K562 (cell line): ENCODE data around the gene FLAD1. TPM values are rescaled to one million over a fixed set of nuclear protein-coding genes. Genes with fewer than 3 reads are reported as not detected.

Source experiments
- ARHGAP35 ChIP-seq: fragments of 450-650 bp; IDR thresholded peaks from 2 replicates; pipeline ENCODE4 v1.6.1; 2018; ENCODE audit not compliant: partially characterized antibody
- BACH1 ChIP-seq: fragments of 200-800 bp; sonication (Bioruptor generic); IDR thresholded peaks from 2 replicates; pipeline ENCODE4 v1.6.1; 2016; ENCODE audit warnings: missing genetic modification characterization, missing compliant biosample characterization
- DEAF1 ChIP-seq: fragments of 450-650 bp; formaldehyde crosslinking; IDR thresholded peaks from 2 replicates; pipeline ENCODE4 v1.4.0; 2020; ENCODE audit warnings: mild to moderate bottlenecking, moderate library complexity
- FOS ChIP-seq: IDR thresholded peaks from 3 replicates; pipeline ENCODE4 v1.6.1; 2011; ENCODE audit not compliant: insufficient read length; ENCODE audit errors: extremely low read depth
- FOXJ2 ChIP-seq: fragments of 200-800 bp; sonication (Bioruptor generic); IDR thresholded peaks from 2 replicates; pipeline ENCODE4 v1.6.1; 2016; ENCODE audit warnings: missing genetic modification characterization, missing compliant biosample characterization
- GABPB1 ChIP-seq: sonication (generic); formaldehyde crosslinking; IDR thresholded peaks from 2 replicates; pipeline ENCODE4 v1.8.0; 2022; ENCODE audit warnings: mild to moderate bottlenecking, missing genetic modification reagents
- HINFP ChIP-seq: fragments of 450-650 bp; conservative IDR thresholded peaks from 2 replicates; pipeline ENCODE4 v1.6.1; 2016; ENCODE audit warnings: missing genetic modification characterization, low read depth, mild to moderate bottlenecking, control low read depth, missing compliant biosample characterization
- ILK ChIP-seq: fragments of 450-650 bp; IDR thresholded peaks from 2 replicates; pipeline ENCODE4 v1.6.1; 2016; ENCODE audit warnings: missing genetic modification characterization, low read depth, mild to moderate bottlenecking, missing compliant biosample characterization, moderate library complexity, borderline replicate concordance
- KDM1A ChIP-seq, 2 experiments: fragments of 450-650 bp; IDR thresholded peaks; 2 replicates each; pipeline ENCODE4 v1.6.1; 2016; ENCODE audit warnings: mild to moderate bottlenecking in 2 of 2
- MCM3 ChIP-seq: fragments of 450-650 bp; IDR thresholded peaks from 2 replicates; pipeline ENCODE4 v1.6.1; 2016
- NCOR1 ChIP-seq: fragments of 450-650 bp; IDR thresholded peaks from 2 replicates; pipeline ENCODE4 v1.6.1; 2016; ENCODE audit warnings: mild to moderate bottlenecking, moderate library complexity
- PCBP2 ChIP-seq: fragments of 200-400 bp; formaldehyde crosslinking; IDR thresholded peaks from 2 replicates; pipeline ENCODE4 v1.6.1; 2018; ENCODE audit warnings: low read length, low read depth, mild to moderate bottlenecking, moderate library complexity; ENCODE audit not compliant: poor library complexity, severe bottlenecking
- RBBP5 ChIP-seq: fragments of 200-600 bp; sonication (generic); IDR thresholded peaks from 2 replicates; pipeline ENCODE4 v1.6.1; 2012; ENCODE audit warnings: borderline replicate concordance, mild to moderate bottlenecking, low read length, control low read depth, inconsistent platforms; ENCODE audit not compliant: insufficient read depth, poor library complexity, severe bottlenecking
- RBM15 ChIP-seq: fragments of 200-400 bp; formaldehyde crosslinking; IDR thresholded peaks from 2 replicates; pipeline ENCODE4 v1.6.1; 2018; ENCODE audit warnings: mild to moderate bottlenecking, low read length, moderate library complexity; ENCODE audit not compliant: insufficient read depth
- RFX1 ChIP-seq: fragments of 450-650 bp; IDR thresholded peaks from 2 replicates; pipeline ENCODE4 v1.6.1; 2016; ENCODE audit warnings: mild to moderate bottlenecking, moderate library complexity
- RNF219 ChIP-seq: fragments of 250-450 bp; sonication (Bioruptor Pico); IDR thresholded peaks from 2 replicates; pipeline ENCODE4 v1.5.0; 2022; ENCODE audit warnings: mild to moderate bottlenecking
- SRSF3 ChIP-seq: fragments of 200-400 bp; formaldehyde crosslinking; IDR thresholded peaks from 2 replicates; pipeline ENCODE4 v1.6.1; 2016; ENCODE audit warnings: mild to moderate bottlenecking, low read length, moderate library complexity; ENCODE audit not compliant: insufficient read depth
- TCF3 ChIP-seq: sonication (generic); formaldehyde crosslinking; IDR thresholded peaks from 2 replicates; pipeline ENCODE4 v1.4.0; 2020; ENCODE audit warnings: mild to moderate bottlenecking, missing genetic modification reagents
- ZBTB2 ChIP-seq: fragments of 450-650 bp; IDR thresholded peaks from 2 replicates; pipeline ENCODE4 v1.6.1; 2016; ENCODE audit warnings: antibody characterized with exemption
- ZC3H11A ChIP-seq: IDR thresholded peaks from 2 replicates; pipeline ENCODE4 v1.6.1; 2012; ENCODE audit warnings: low read depth, low read length, improper control_type of control experiment
- ZKSCAN3 ChIP-seq: fragments of 250-450 bp; sonication (Bioruptor Pico); IDR thresholded peaks from 2 replicates; pipeline ENCODE4 v1.4.0; 2020
- ZNF274 ChIP-seq: IDR thresholded peaks from 2 replicates; pipeline ENCODE4 v1.6.1; 2011; ENCODE audit warnings: low read depth, mild to moderate bottlenecking, low read length, moderate library complexity, borderline replicate concordance
- ZNF431 ChIP-seq: sonication (generic); formaldehyde crosslinking; IDR thresholded peaks from 2 replicates; pipeline ENCODE4 v1.8.0; 2022; ENCODE audit warnings: mild to moderate bottlenecking, missing genetic modification reagents
- ZNF75A ChIP-seq: fragments of 450-650 bp; formaldehyde crosslinking; IDR thresholded peaks from 2 replicates; pipeline ENCODE4 v1.4.0; 2020; ENCODE audit warnings: mild to moderate bottlenecking
- polyA plus RNA-seq, 8 experiments: library from polyadenylated mRNA; depleted of rRNA in 4 of 8; stranded (reverse) in 5 of 8; unstranded in 3 of 8; fragments of >200 nt; fragmentation: Nextera tagmentation in 2 of 8; fragmentation: Illumina TruSeq in 1 of 8; extraction: Ambion mirVana in 2 of 8; extraction: Trizol in 1 of 8; gene quantifications; 2 replicates each; pipeline versions ENCODE4 v1.2.1 to v1.2.3, GENCODE V29; 2011 to 2014; ENCODE audit warnings: inconsistent platforms in 1 of 8, missing spikeins in 1 of 8
- total RNA-seq, 7 experiments: library from RNA; depleted of rRNA in 6 of 7; stranded (reverse); fragments of >200 nt in 6 of 7; fragmentation: Illumina TruSeq in 2 of 7; extraction: Trizol in 2 of 7; gene quantifications; 2 replicates each; pipeline versions ENCODE4 v1.2.1 to v1.2.3, GENCODE V29; 2011 to 2021; ENCODE audit warnings: low replicate concordance in 1 of 7

Gene FLAD1
- total and polyA plus RNA-seq, 9 of the 15 experiments (the other 6 are each of a cell fraction or from before 2014, with no cell fraction given) = 24.9 to 85.8 (median 67.0) TPM

DNA sequence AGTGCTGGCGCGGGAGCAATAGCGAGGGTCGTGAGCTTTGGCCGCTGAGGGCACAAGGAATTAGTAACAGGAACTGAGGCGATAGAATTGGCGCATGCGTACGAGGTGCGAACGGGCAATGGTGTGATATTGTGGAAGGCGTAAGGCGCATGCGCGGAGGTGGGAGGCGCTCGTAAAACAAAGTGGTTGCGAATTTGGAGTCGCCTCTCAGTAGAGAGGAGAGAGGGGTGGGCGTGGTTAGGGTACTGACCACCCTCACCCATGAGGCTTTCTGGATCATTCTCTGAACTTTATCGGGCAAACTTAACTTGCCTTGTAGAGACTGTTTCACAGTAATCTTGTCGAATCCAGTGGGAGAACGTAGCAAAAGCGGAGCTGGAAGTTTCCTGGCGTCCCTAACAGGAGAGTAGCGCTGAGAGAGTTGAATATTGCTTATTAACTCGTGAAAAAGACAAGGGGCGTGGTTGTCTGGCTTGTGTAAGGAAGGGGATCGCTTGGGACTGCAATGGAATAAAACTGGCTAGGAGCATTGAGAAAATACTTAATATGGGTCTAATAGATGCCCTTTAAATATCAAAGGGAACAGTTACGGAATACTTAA lies 8.2 kb upstream of the FLAD1 start (continued):
- TF ChIP-seq RBM15 = no peak
- TF ChIP-seq GABPB1 (CRISPR knock-in tag) = no peak
- no peak for TF ChIP-seq FOS
- no peak for TF ChIP-seq ILK (tag)
- TF ChIP-seq ZBTB2 = peak; percentile 100
- no peak for TF ChIP-seq DEAF1 (CRISPR knock-in tag)
- TF ChIP-seq FOXJ2 (tag) = no peak
- no peak for TF ChIP-seq PCBP2
- TF ChIP-seq MCM3 = no peak
- TF ChIP-seq TCF3 (CRISPR knock-in tag) = no peak
- TF ChIP-seq ZC3H11A = no peak
- TF ChIP-seq RBBP5 = no peak
- no peak for TF ChIP-seq RFX1
- TF ChIP-seq RNF219 (CRISPR knock-in tag) = no peak
- TF ChIP-seq SRSF3 = no peak
- no peak for TF ChIP-seq KDM1A (IDR thresholded peaks at IDR 0.05)
- no peak for TF ChIP-seq BACH1
- no peak for TF ChIP-seq ZNF75A (CRISPR knock-in tag)
- TF ChIP-seq ARHGAP35 = no peak
- TF ChIP-seq ZNF431 (CRISPR knock-in tag) = no peak; the same call in 1 of the 2 replicates
- no peak for TF ChIP-seq HINFP (tag)
- no peak for TF ChIP-seq ZNF274
- no peak for TF ChIP-seq NCOR1
- no peak for TF ChIP-seq ZKSCAN3 (CRISPR knock-in tag)
